HCT116 (cell line): ENCODE measurements around the gene PIGM. TPM values are rescaled to one million over a fixed set of nuclear protein-coding genes. Genes with fewer than 3 reads are reported as not detected.

Experiments used
- ATAC-seq: fragments of 200-7000 bp; cut with Tn5 transposase; 2 replicates; pipeline ENCODE4 v1.9.1; 2020; ENCODE audit warnings: mild to moderate bottlenecking, moderate library complexity
- BruUV-seq: library from RNA; stranded (reverse); fragments of 400-500 nt; replicated peaks from 2 replicates; lab custom pipeline; 2021; lab: Mats Ljungman, UMichigan
- CTCF ChIA-PET: fragments of 300-600 bp; sonication (Branson Sonifier 250); formaldehyde crosslinking; loops from one replicate; lab custom pipeline; 2021; ENCODE audit warnings: antibody characterized with exemption; lab: Charles Lee
- POLR2A ChIA-PET: fragments of 300-600, 350-600 bp; sonication (Branson Sonifier 250); formaldehyde crosslinking; loops from one replicate; lab custom pipeline; 2021; ENCODE audit warnings: antibody characterized with exemption; lab: Charles Lee
- RAD21 ChIA-PET, 2 experiments: fragments of 300-600 bp; sonication (Branson Sonifier 250); formaldehyde crosslinking; loops; one replicate each; lab custom pipeline; 2023; ENCODE audit warnings: low total read pairs in 2 of 2; ENCODE audit not compliant: uncharacterized antibody in 2 of 2, unreplicated experiment in 2 of 2, low non-redundant PET in 1 of 2; lab: Charles Lee
- DNase-seq: peaks from one replicate; pipeline ENCODE4 v3.0.0-alpha.2; 2010; ENCODE audit warnings: low read depth, low spot score
- H2AFZ ChIP-seq: fragments of 200-600 bp; shearing (Covaris generic), sonication (generic); 2 replicates; pipeline ENCODE4 v1.6.1; 2017; ENCODE audit warnings: low read depth, mixed run types, mixed read lengths, antibody characterized with exemption, low read length; ENCODE audit not compliant: poor library complexity, severe bottlenecking
- H3K27ac ChIP-seq: 2 replicates; pipeline ENCODE4 v1.5.1; 2012; ENCODE audit warnings: low read depth, low read length
- H3K27me3 ChIP-seq: fragments of 200-600 bp; sonication (generic); 2 replicates; pipeline ENCODE4 v1.6.1; 2016; ENCODE audit warnings: mixed run types, low read length, mixed read lengths; ENCODE audit not compliant: insufficient read depth
- H3K36me3 ChIP-seq, 2 experiments: fragments of 200-500 bp in 1 of 2; fragments of 200-600 bp in 1 of 2; sonication (Bioruptor generic) in 1 of 2; sonication (generic) in 1 of 2; 2 replicates each; pipeline versions ENCODE4 v1.5.1 to v1.6.1; 2014 to 2016; ENCODE audit warnings: low read length in 2 of 2, inconsistent platforms in 1 of 2, mixed read lengths in 1 of 2, mixed run types in 1 of 2; ENCODE audit not compliant: insufficient read depth in 2 of 2, control insufficient read depth in 1 of 2
- H3K4me1 ChIP-seq, 2 experiments: fragments of 200-600 bp in 1 of 2; sonication (generic) in 1 of 2; 2 replicates each; pipeline versions ENCODE4 v1.5.1 to v1.6.1; 2012 to 2017; ENCODE audit warnings: low read length in 2 of 2, inconsistent platforms in 1 of 2, mild to moderate bottlenecking in 1 of 2, mixed read lengths in 1 of 2, mixed run types in 1 of 2, moderate library complexity in 1 of 2; ENCODE audit not compliant: insufficient read depth in 2 of 2, control insufficient read depth in 1 of 2
- H3K4me2 ChIP-seq: fragments of 200-600 bp; sonication (generic); 2 replicates; pipeline ENCODE4 v1.6.1; 2017; ENCODE audit warnings: mixed run types, low read length, mixed read lengths
- H3K4me3 ChIP-seq, 2 experiments: fragments of 200-600 bp in 1 of 2; sonication (generic) in 1 of 2; replicated peaks in 1 of 2; 2 replicates each; pipeline ENCODE4 v1.5.1; 2011 to 2016; ENCODE audit warnings: low read length in 2 of 2, control low read depth in 1 of 2, low read depth in 1 of 2, mild to moderate bottlenecking in 1 of 2, mixed read lengths in 1 of 2, mixed run types in 1 of 2
- H3K79me2 ChIP-seq: fragments of 200-600 bp; sonication (generic); 2 replicates; pipeline ENCODE4 v1.6.1; 2017; ENCODE audit warnings: mild to moderate bottlenecking, mixed run types, low read length, moderate library complexity, mixed read lengths; ENCODE audit not compliant: insufficient read depth
- H3K9ac ChIP-seq: fragments of 200-600 bp; sonication (generic); 2 replicates; pipeline ENCODE4 v1.6.1; 2016; ENCODE audit warnings: low read length, mixed read lengths
- H3K9me2 ChIP-seq: fragments of 200-600 bp; sonication (generic), shearing (Covaris generic); 2 replicates; pipeline ENCODE4 v1.6.1; 2017; ENCODE audit warnings: mixed run types, mild to moderate bottlenecking, moderate library complexity; ENCODE audit not compliant: insufficient read depth
- H3K9me3 ChIP-seq, 2 experiments: fragments of 200-500 bp in 1 of 2; fragments of 200-600 bp in 1 of 2; sonication (Bioruptor generic) in 1 of 2; sonication (generic) in 1 of 2; 2 replicates each; pipeline ENCODE4 v1.6.1; 2014 to 2017; ENCODE audit warnings: low read length in 2 of 2, mixed read lengths in 2 of 2, inconsistent platforms in 1 of 2, low read depth in 1 of 2, mild to moderate bottlenecking in 1 of 2, mixed run types in 1 of 2, moderate library complexity in 1 of 2; ENCODE audit not compliant: control insufficient read depth in 1 of 2, insufficient read depth in 1 of 2
- H4K20me1 ChIP-seq: fragments of 200-600 bp; sonication (generic), shearing (Covaris generic); 2 replicates; pipeline ENCODE4 v1.6.1; 2017; ENCODE audit warnings: mixed run types, mild to moderate bottlenecking, moderate library complexity; ENCODE audit not compliant: insufficient read depth
- CTCF ChIP-seq, 3 experiments: fragments of 200-600 bp in 1 of 3; sonication (generic) in 1 of 3; IDR thresholded peaks in 2 of 3; conservative IDR thresholded peaks in 1 of 3; 2 replicates each; pipeline ENCODE4 v1.5.1; 2012 to 2017; ENCODE audit warnings: low read depth in 2 of 3, low read length in 2 of 3, antibody characterized with exemption in 1 of 3, borderline replicate concordance in 1 of 3, control low read depth in 1 of 3, mild to moderate bottlenecking in 1 of 3, mixed read lengths in 1 of 3, mixed run types in 1 of 3, moderate library complexity in 1 of 3; ENCODE audit not compliant: insufficient read depth in 1 of 3
- EGR1 ChIP-seq: IDR thresholded peaks from 2 replicates; pipeline ENCODE4 v1.6.1; 2012; ENCODE audit warnings: low read depth
- EZH2 ChIP-seq: fragments of 200-600 bp; sonication (generic); IDR thresholded peaks from 2 replicates; pipeline ENCODE4 v1.6.1; 2017; ENCODE audit warnings: antibody characterized with exemption, mixed run types
- FOSL1 ChIP-seq: IDR thresholded peaks from 2 replicates; pipeline ENCODE4 v1.6.1; 2012; ENCODE audit warnings: low read depth
- POLR2AphosphoS5 ChIP-seq: IDR thresholded peaks from 2 replicates; pipeline ENCODE4 v1.6.1; 2011; ENCODE audit warnings: mild to moderate bottlenecking, low read depth, low read length, moderate library complexity
- SP1 ChIP-seq: IDR thresholded peaks from 2 replicates; pipeline ENCODE4 v1.6.1; 2012; ENCODE audit warnings: low read depth
- ZBTB33 ChIP-seq: IDR thresholded peaks from 2 replicates; pipeline ENCODE4 v1.6.1; 2011; ENCODE audit warnings: mild to moderate bottlenecking, low read length, moderate library complexity; ENCODE audit not compliant: insufficient replicate concordance; ENCODE audit errors: extremely low read depth
- intact Hi-C: fragments of 100-400 bp; cut with micrococcal nuclease; formaldehyde crosslinking; loops from 2 replicates; pipeline ENCODE4 v1.10.0; 2022
- total RNA-seq: library from RNA; stranded (reverse); gene quantifications from one replicate; pipeline ENCODE4 v1.2.1, GENCODE V29; 2021; ENCODE audit not compliant: unreplicated experiment

Gene PIGM
- total RNA-seq, 1 experiment from 2014 or later = 4.1 TPM

GRCh38 chr1:160011781-160012180, 20.0 kb downstream of the PIGM start:
- Histone ChIP-seq H3K27me3 (no peaks in the 10 kb centered on the region), H3K4me3 (no peak overlapping the region), H3K27ac (no peak overlapping the region), H3K9me3 (no peaks in the 10 kb centered on the region), H4K20me1 (no peaks in the 10 kb centered on the region)
- POLR2A ChIA-PET = no interaction called here
- TF ChIP-seq FOSL1 = no peak
- TF ChIP-seq EGR1 = no peak
- TF ChIP-seq POLR2AphosphoS5 = no peak
- TF ChIP-seq SP1 = no peak
- no peak for TF ChIP-seq CTCF (IDR thresholded peaks at IDR 0.05 in 2 of 3, conservative IDR thresholded peaks at IDR 0.05 in 1 of 3; ENCODE audit: borderline replicate concordance in 1 of 3, insufficient read depth in 1 of 3, low read depth in 2 of 3, low read length in 2 of 3)
- TF ChIP-seq EZH2 = no peak
- no peak for TF ChIP-seq ZBTB33
- TF ChIP-seq, all 23 proteins: peak for 0
- Histone ChIP-seq H2AFZ (no peak overlapping the region), H3K4me2 (no peak overlapping the region), H3K36me3 (no peaks in the 10 kb centered on the region), H3K79me2 (no peaks in the 10 kb centered on the region), H3K9ac (no peak overlapping the region), H3K9me2 (no peaks in the 10 kb centered on the region), H3K4me1 (no peaks in the 10 kb centered on the region)
- BruUV-seq = no TSS peak
- ChIA-PET CTCF (no interaction called here), RAD21 (no interaction called here)
- DNase-seq (no peak), ATAC-seq (no peak)
- intact Hi-C loops = no loop called here
